T-helper 2 cell treated with Interferon-gamma antibody and Interleukin-4, amounts not matched to agents 5 μg/mL and 100 μg/mL, for 36 hours (primary cell): Measurements from ENCODE around the gene G0S2.

ENCODE experiments used
- DNase-seq: peaks from one replicate; pipeline ENCODE4 v3.0.0; 2021; ENCODE audit warnings: low spot score
- H3K27ac Mint-ChIP-seq: one replicate; pipeline ENCODE4 v1.8.0; 2021; ENCODE audit warnings: mild to moderate bottlenecking, mixed read lengths
- H3K27me3 Mint-ChIP-seq: one replicate; pipeline ENCODE4 v1.8.0; 2021; ENCODE audit warnings: low read depth, mixed read lengths
- H3K36me3 Mint-ChIP-seq: one replicate; pipeline ENCODE4 v1.8.0; 2021; ENCODE audit warnings: low read depth, mixed read lengths
- H3K4me1 Mint-ChIP-seq: one replicate; pipeline ENCODE4 v1.8.0; 2021; ENCODE audit warnings: low read depth, mixed read lengths
- H3K4me3 Mint-ChIP-seq: one replicate; pipeline ENCODE4 v1.8.0; 2022; ENCODE audit warnings: mild to moderate bottlenecking, moderate library complexity, mixed read lengths
- H3K9me3 Mint-ChIP-seq: one replicate; pipeline ENCODE4 v1.8.0; 2021; ENCODE audit warnings: mixed read lengths

Gene G0S2

GRCh38 chr1:209642816-209643215, 32.4 kb upstream of the G0S2 start:
- Mint-ChIP-seq H3K9me3 (no peaks in the 10 kb centered on the region), H3K27me3 (no peaks in the 10 kb centered on the region), H3K4me1 (no peaks in the 10 kb centered on the region), H3K27ac (no peak overlapping the region), H3K4me3 (no peak overlapping the region), H3K36me3 (no peaks in the 10 kb centered on the region)
- DNase-seq = no peak

- H3K27me3 Mint-ChIP-seq = no peaks in the 10 kb centered on the region
- no peaks in the 10 kb centered on the region for H3K36me3 Mint-ChIP-seq
- no peak overlapping the region for H3K27ac Mint-ChIP-seq
- H3K4me1 Mint-ChIP-seq = no peaks in the 10 kb centered on the region
- no peak for DNase-seq
- no peaks in the 10 kb centered on the region for H3K9me3 Mint-ChIP-seq
- no peak overlapping the region for H3K4me3 Mint-ChIP-seq
Measured at GRCh38 chr1:209643285-209644020, 31.8 kb upstream of the G0S2 start.

- Mint-ChIP-seq H3K27ac (no peak overlapping the region), H3K4me1 (peaks cover 7% of the 10 kb centered on the region), H3K9me3 (no peaks in the 10 kb centered on the region), H3K4me3 (no peak overlapping the region), H3K27me3 (no peaks in the 10 kb centered on the region), H3K36me3 (no peaks in the 10 kb centered on the region)
- no peak for DNase-seq
Measured at GRCh38 chr1:209645574-209646452, 29.4 kb upstream of the G0S2 start.

GRCh38 chr1:209646558-209646957, 28.7 kb upstream of the G0S2 start:
- Mint-ChIP-seq H3K36me3 (no peaks in the 10 kb centered on the region), H3K9me3 (no peaks in the 10 kb centered on the region), H3K4me1 (peaks cover 14% of the 10 kb centered on the region), H3K4me3 (no peak overlapping the region), H3K27me3 (no peaks in the 10 kb centered on the region), H3K27ac (no peak overlapping the region)
- DNase-seq = no peak

- H3K4me1 Mint-ChIP-seq = peaks cover 18% of the 10 kb centered on the region
- no peaks in the 10 kb centered on the region for H3K9me3 Mint-ChIP-seq
- DNase-seq = no peak
- no peaks in the 10 kb centered on the region for H3K27me3 Mint-ChIP-seq
- no peak overlapping the region for H3K27ac Mint-ChIP-seq
- no peak overlapping the region for H3K4me3 Mint-ChIP-seq
- no peaks in the 10 kb centered on the region for H3K36me3 Mint-ChIP-seq
Measured at GRCh38 chr1:209647156-209647555, 28.1 kb upstream of the G0S2 start.

- H3K27ac Mint-ChIP-seq = no peak overlapping the region
- H3K36me3 Mint-ChIP-seq = no peaks in the 10 kb centered on the region
- no peaks in the 10 kb centered on the region for H3K27me3 Mint-ChIP-seq
- H3K4me1 Mint-ChIP-seq = peaks cover 19% of the 10 kb centered on the region
- no peak for DNase-seq
- H3K4me3 Mint-ChIP-seq = no peak overlapping the region
- no peaks in the 10 kb centered on the region for H3K9me3 Mint-ChIP-seq
Measured at GRCh38 chr1:209648346-209648745, 26.9 kb upstream of the G0S2 start.

- no peak for DNase-seq
- Mint-ChIP-seq H3K27ac (no peak overlapping the region), H3K4me3 (no peak overlapping the region), H3K4me1 (peaks cover 19% of the 10 kb centered on the region), H3K36me3 (no peaks in the 10 kb centered on the region), H3K27me3 (no peaks in the 10 kb centered on the region), H3K9me3 (no peaks in the 10 kb centered on the region)
Measured at GRCh38 chr1:209648931-209649776, 26.1 kb upstream of the G0S2 start.

GRCh38 chr1:209650454-209650853, 24.8 kb upstream of the G0S2 start:
- DNase-seq = no peak
- Mint-ChIP-seq H3K4me1 (peaks cover 19% of the 10 kb centered on the region), H3K36me3 (no peaks in the 10 kb centered on the region), H3K27me3 (no peaks in the 10 kb centered on the region), H3K27ac (peak overlapping the region; percentile 54), H3K4me3 (peak overlapping the region; percentile 21), H3K9me3 (no peaks in the 10 kb centered on the region)

- Mint-ChIP-seq H3K4me1 (peaks cover 19% of the 10 kb centered on the region), H3K27me3 (no peaks in the 10 kb centered on the region), H3K9me3 (no peaks in the 10 kb centered on the region), H3K36me3 (no peaks in the 10 kb centered on the region), H3K4me3 (peak overlapping the region; percentile 33), H3K27ac (peak overlapping the region; percentile 83)
- peak; percentile 78 for DNase-seq
Measured at GRCh38 chr1:209651138-209651587, 24.0 kb upstream of the G0S2 start.

GRCh38 chr1:209652121-209652735, 23.0 kb upstream of the G0S2 start, which contains the start of gene LAMB3:
TSS of gene LAMB3 (minus strand) at chr1:209652425. CDS start at chr1:209650944, 1,481 bp downstream.
- no peak for DNase-seq
- H3K4me1 Mint-ChIP-seq = peaks cover 22% of the 10 kb centered on the region
- H3K4me3 Mint-ChIP-seq = peak within 1 kb of the TSS; percentile 33

GRCh38 chr1:209652873-209653401, 22.3 kb upstream of the G0S2 start:
- peaks cover 22% of the 10 kb centered on the region for H3K4me1 Mint-ChIP-seq
- no peak overlapping the region for H3K27ac Mint-ChIP-seq
- H3K9me3 Mint-ChIP-seq = no peaks in the 10 kb centered on the region
- H3K36me3 Mint-ChIP-seq = no peaks in the 10 kb centered on the region
- peak; percentile 60 for DNase-seq
- no peaks in the 10 kb centered on the region for H3K27me3 Mint-ChIP-seq
- no peak overlapping the region for H3K4me3 Mint-ChIP-seq

More at GRCh38 chr1:209652121-209652735, 23.0 kb upstream of the G0S2 start, which contains the start of gene LAMB3:
- H3K36me3 Mint-ChIP-seq = no peaks in the 10 kb centered on the region
- no peaks in the 10 kb centered on the region for H3K27me3 Mint-ChIP-seq
- peak within 1 kb of the TSS; percentile 83 for H3K27ac Mint-ChIP-seq
- no peaks in the 10 kb centered on the region for H3K9me3 Mint-ChIP-seq

- no peaks in the 10 kb centered on the region for H3K27me3 Mint-ChIP-seq
Measured at GRCh38 chr1:209653915-209654351, 21.3 kb upstream of the G0S2 start.

More at GRCh38 chr1:209653915-209654351, 21.3 kb upstream of the G0S2 start:
- no peaks in the 10 kb centered on the region for H3K36me3 Mint-ChIP-seq
- H3K9me3 Mint-ChIP-seq = no peaks in the 10 kb centered on the region
- DNase-seq = no peak
- peak overlapping the region; percentile 7 for H3K27ac Mint-ChIP-seq
- peaks cover 23% of the 10 kb centered on the region for H3K4me1 Mint-ChIP-seq
- H3K4me3 Mint-ChIP-seq = no peak overlapping the region
